Stimulated activated CD8-positive, alpha-beta memory T cell treated with anti-CD3 and anti-CD28 coated beads, Interleukin-15, amount 100 ng/mL, for 24 hours (primary cell): ENCODE results near the gene FXYD7.
"Not testable (repeated sequence)": the region's sequence is repeated elsewhere in the genome, so short reads cannot be mapped to it uniquely, and the experiment has no call there.

Source experiments
- DNase-seq: peaks from one replicate; pipeline ENCODE4 v3.0.0-alpha.2; 2020; ENCODE audit warnings: low read depth

Gene FXYD7

GRCh38 chr19:35127871-35128270 is 15.2 kb upstream of the FXYD7 start:
- no peak for DNase-seq

- no peak for DNase-seq
These were observed 14.5 kb upstream of the FXYD7 start for GRCh38 chr19:35128398-35129057.

GRCh38 chr19:35129724-35130274 is 13.3 kb upstream of the FXYD7 start:
- DNase-seq = not testable (repeated sequence)

- no peak for DNase-seq
These were observed 12.0 kb upstream of the FXYD7 start for GRCh38 chr19:35130761-35131720.

GRCh38 chr19:35132254-35132653 is 10.8 kb upstream of the FXYD7 start:
- DNase-seq = no peak

- no peak for DNase-seq
These were observed 9.2 kb upstream of the FXYD7 start for GRCh38 chr19:35133826-35134225.

GRCh38 chr19:35134601-35135242 is 8.3 kb upstream of the FXYD7 start, which contains the start of gene LGI4:
TSS of gene LGI4 (minus strand) at chr19:35135059. CDS start at chr19:35134680, 379 bp downstream.
- no peak for DNase-seq

GRCh38 chr19:35135389-35135909 is 7.6 kb upstream of the FXYD7 start:
- DNase-seq = peak; percentile 58

- DNase-seq = no peak
These were observed 6.8 kb upstream of the FXYD7 start for GRCh38 chr19:35136231-35136630.

GRCh38 chr19:35136977-35137702 is 5.9 kb upstream of the FXYD7 start:
- DNase-seq = no peak

- no peak for DNase-seq
These were observed 4.7 kb upstream of the FXYD7 start, which contains the start of gene FXYD1 for GRCh38 chr19:35138305-35138892. TSS of gene FXYD1 (plus strand) at chr19:35138824. CDS start at chr19:35140080, 1,256 bp downstream.

GRCh38 chr19:35140207-35140961 is 2.7 kb upstream of the FXYD7 start:
- no peak for DNase-seq

GRCh38 chr19:35140962-35141836 is 1.9 kb upstream of the FXYD7 start:
- DNase-seq = peak; percentile 96

- no peak for DNase-seq
These were observed 1.0 kb upstream of the FXYD7 start for GRCh38 chr19:35141837-35142605.

- DNase-seq = peak; percentile 41
These were observed 337 bp upstream of the FXYD7 start for GRCh38 chr19:35142606-35143230.

GRCh38 chr19:35143818-35144217 is 763 bp downstream of the FXYD7 start:
- DNase-seq = no peak

GRCh38 chr19:35144259-35144599 is 1.2 kb downstream of the FXYD7 start:
- no peak for DNase-seq
